GM18511 (cell line): ENCODE data around the gene DPP6.
A peak's percentile ranks its signal among the peaks of the same experiment; 100 is the strongest.

Experiments
- ATAC-seq: cut with Tn5 transposase; IDR thresholded peaks from one replicate; pipeline ENCODE4 v1.9.1; 2021; ENCODE audit warnings: mild to moderate bottlenecking, moderate library complexity; ENCODE audit not compliant: unreplicated experiment

DPP6 gene

DNA sequence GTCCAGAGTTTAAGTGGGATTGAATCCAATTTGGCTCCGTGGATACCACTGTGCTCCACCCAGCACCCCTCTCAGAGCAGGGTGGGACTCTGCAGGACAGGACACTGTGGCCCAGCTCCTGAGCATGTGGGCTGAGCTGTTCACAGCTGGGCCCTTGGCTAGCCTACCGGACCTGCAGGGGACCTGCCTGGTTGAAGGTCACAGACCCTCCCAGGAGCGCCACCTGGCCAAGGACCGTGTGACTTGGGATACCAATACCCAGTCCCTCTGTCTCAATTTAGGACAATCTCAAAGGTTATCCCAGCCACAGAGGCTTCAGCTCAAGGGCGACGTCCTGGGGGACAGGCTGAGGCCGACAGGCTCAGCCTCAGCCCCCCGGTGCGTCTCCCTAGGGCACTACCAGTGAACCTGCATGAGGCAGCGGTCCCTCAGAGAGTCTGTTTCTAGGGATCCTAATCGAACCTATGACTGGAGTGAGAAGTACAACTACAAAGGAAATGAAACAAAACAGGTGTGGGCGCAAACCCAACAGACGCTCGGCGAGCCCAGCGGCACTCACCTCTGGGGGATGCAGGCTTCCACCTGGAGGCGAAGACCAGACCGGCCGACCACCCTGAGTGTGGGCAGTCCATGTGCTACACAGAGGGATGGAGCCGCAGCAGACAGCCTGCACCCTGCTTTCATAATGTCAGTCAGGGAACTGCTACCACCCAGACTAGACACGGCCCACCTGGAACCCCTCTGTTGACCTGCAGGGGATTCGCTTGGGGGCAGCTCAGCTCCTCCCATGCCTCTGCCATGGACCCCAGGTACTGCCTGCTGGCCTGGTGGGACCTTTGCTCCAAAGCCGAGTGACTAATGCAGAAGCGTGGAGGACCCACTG, 847.0 kb downstream of the DPP6 start:
- ATAC-seq = no peak

- ATAC-seq = no peak
Observed at GRCh38 chr7:154899862-154900261, 847.7 kb downstream of the DPP6 start.

GRCh38 chr7:154902600-154903082, 850.4 kb downstream of the DPP6 start:
- ATAC-seq = no peak

- no peak for ATAC-seq
Observed at GRCh38 chr7:154903083-154903731, 851.0 kb downstream of the DPP6 start.

DNA sequence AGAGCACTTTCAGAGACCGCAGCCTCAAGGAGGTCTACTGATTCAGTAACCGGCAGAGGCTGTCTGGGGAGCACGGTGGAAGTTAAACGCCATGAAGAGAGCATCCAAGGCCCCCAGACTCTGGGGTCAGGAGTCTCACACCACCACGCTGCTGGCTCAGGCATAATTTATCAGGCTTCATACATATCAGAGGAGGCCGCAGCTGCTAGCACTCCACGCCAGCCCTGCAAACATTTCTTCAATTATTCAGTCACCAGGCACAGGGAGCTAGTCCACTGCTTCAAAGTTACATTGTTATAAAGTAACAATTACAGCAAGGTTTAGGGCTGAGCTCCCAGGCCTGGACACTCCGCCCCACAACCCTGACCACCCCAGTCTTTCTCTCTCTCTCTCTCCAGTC, 852.9 kb downstream of the DPP6 start:
- ATAC-seq = no peak

GRCh38 chr7:154905615-154906014, 853.4 kb downstream of the DPP6 start:
- no peak for ATAC-seq

GRCh38 chr7:154906201-154906600, 854.0 kb downstream of the DPP6 start:
- ATAC-seq = no peak

DNA sequence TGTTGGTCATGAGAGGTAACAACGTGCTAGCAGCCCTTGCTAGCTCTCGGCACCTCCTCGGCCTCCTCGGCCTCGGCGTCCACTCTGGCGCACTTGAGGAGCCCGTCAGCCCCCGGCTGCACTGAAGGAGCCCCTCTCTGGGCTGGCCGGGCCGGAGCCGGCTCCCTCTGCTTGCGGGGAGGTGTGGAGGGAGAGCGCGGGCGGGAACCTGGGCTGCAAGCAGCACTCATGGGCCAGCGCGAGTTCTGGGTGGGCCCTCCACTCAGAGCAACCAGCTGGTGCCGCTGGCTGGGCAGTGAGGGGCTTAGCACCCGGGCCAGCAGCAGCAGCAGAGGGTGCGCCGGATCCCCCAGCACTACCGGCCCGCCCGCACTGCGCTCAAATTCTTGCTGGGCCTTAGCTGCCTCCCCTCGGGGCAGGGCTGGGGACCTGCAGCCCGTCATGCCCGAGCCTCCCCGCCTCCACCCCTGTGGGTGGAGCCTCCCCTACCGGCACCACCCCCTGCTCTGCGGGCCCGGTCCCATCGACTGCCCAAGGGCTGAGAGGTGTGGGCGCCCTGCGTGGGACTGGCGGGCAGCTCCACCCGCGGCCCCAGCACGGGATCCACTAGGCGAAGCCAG, 854.6 kb downstream of the DPP6 start:
- no peak for ATAC-seq

DNA sequence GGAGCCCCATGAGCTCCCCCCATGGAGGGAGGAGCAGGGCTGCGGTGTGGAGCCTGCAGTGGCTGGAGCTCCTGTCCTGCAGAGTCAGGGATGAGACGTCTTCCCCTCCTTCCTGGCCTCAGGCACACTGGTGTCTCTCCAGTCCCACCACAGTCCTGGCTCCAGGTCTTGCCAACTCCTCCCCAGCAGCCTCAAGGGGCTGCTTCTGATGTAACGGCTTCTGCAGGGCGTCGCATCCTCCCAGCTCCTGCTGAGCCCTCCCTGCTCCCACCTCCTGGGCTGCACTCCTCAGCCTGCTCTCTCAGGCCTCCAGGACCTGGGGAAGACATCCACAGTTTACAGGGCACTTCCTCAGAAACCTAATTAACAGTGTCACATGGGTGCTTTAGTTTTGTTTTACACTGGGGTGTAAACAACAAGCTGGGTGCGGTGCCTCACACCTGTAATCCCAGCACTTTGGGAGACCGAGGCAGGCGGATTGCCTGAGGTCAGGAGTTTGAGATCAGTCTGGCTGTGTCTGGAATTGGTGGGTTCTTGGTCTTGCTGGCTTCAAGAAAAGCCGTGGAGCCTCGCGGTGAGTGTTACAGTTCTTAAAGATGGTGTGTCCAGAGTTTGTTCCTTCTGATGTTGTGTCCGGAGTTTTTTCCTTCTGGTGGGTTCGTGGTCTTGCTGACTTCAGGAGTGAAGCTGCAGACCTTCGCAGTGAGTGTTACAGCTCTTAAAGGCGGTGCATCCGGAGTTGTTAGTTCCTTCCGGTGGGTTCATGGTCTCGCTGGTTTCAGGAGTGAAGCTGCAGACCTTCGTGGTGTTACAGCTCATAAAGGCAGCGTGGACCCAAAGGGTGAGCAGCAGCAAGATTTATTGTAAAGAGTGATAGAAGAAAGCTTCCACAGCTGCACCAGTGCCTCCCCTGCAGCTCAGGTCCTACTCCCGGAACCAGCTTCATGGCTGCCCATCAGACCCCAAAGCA, 855.7 kb downstream of the DPP6 start:
- no peak for ATAC-seq

GRCh38 chr7:154909241-154910105, 857.3 kb downstream of the DPP6 start:
- ATAC-seq = no peak

- no peak for ATAC-seq
Observed at GRCh38 chr7:154910125-154910524, 857.9 kb downstream of the DPP6 start.

- ATAC-seq = no peak
Observed at GRCh38 chr7:154910977-154911376, 858.8 kb downstream of the DPP6 start.

DNA sequence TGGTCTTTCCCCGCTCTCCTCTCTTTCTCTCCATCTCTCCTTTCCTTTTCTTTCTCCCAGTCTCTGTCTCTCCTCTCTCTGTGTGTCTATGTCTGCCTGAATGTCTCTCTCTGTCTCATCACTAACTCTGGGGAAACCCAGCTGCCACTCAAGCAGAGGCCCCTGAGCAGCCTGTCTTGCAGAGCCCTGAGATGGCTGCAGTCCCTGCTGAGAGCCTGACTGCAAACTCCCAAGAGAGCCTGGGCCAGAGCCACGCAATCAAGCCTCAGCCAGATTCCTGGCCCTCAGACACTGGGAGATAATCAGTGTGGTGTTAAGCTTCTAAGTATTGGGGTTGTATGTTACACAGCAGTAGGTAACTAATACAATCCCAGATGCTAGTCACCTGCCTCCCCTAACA, 859.2 kb downstream of the DPP6 start:
- no peak for ATAC-seq

GRCh38 chr7:154911862-154912455, 859.8 kb downstream of the DPP6 start:
- no peak for ATAC-seq

DNA sequence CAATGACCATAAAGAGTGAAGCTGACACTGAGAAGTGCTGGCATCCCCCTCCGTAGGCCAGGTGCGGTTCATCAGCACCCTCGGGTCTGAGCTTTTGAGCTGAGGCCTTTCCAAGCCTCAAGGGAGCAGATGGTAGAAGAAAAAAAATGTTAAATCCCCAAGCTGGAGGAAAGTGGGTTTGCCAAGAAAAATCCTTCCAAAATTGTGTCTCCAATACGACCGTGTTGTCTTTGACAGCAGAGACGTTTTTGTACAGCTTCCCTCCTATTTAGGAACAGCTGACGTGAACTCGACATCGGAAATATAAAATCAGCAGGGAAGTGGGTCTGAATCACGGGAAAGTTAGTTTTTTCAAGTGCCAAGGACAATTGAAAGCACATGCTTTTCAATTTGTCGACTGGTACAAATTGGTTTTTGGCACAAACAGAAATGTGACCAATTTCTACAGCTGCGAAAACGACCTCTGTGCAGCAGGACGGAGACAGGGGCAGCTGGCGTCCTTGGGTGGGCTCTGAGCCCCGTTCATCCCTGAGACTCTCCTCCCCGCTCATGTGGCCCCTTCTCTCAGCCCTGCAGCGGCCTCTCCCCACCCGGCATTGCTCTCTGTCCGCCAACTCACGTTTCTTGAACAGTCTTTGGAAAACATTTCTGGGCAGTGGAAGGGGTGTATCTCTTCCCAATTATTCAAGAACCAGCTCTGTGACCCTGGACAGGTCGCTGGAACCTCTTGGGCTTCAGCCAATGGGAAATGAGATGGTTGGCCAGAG, 860.9 kb downstream of the DPP6 start:
- ATAC-seq = no peak

DNA sequence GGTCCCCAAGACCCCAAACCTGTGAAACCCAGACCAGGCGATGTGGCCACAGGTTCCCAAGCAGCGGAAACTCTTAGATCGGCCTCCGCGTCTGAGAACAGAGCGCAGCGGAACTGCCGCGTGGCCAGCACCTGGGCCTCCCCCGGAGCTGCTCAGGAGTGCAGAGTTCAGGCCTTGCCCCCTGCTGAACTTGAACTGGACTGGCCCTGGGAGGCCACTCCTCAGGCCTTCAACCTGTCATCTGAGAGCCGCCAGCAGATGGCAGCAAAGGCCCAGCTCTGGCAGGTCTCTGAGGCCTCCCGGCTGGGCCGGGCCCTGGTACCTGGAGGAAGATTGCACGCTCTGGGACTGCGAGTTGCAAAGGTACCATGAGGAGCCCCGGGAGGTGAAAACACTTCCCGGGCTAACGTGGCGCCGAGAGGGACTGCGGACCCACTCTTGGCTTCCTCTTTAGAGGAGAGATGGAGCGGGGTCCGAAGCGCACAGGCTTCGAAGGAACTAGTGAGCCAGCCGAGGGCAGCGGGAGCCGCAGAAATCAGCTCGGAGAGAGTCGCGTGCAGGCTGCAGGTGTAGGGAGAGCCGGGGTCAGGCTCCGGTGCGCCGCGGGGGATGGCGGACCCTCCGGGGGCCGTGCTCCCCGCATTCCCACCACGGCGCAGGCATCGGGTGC, 861.6 kb downstream of the DPP6 start:
- peak; percentile 98 for ATAC-seq

GRCh38 chr7:154914308-154914995, 862.3 kb downstream of the DPP6 start:
- no peak for ATAC-seq
